ENCODE measurements around the gene POLR3G.
A peak's percentile ranks its signal among the peaks of the same experiment; 100 is the strongest.

The POLR3G gene

GRCh38 chr5:90553711-90554110 lies 79.0 kb downstream of the POLR3G start:
- DNase-seq, result no peak

DNA sequence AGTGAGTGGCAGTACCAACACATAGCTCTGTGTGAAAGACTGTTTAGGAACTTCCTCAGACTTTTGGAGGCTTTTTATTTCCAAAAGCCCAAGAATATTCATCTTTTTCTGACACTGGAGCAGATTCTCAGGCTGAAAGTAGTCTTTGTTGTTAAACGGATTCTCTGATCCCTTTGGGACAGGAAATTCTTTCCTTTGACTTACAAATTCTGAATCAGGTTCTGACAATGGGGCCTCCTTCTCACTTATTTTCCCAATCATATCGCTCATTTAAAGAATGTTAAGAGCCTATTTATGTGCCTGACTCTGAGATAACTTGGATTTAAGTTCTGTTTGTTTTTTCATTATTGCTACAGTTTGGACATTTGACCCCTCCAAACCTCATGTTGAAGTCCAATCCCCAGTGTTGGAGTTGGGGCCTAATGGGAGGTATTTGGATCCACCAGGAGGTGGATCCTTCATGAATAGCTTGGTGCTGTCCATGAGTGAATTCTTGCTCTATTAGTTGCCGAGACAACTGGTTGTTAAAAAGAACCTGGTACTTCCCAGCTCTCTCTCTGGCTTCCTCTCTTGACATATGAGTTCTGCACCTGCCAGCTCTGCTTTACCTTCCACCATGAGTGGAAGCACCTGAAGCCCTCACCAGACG lies 79.8 kb downstream of the POLR3G start:
- no peak for DNase-seq

DNA sequence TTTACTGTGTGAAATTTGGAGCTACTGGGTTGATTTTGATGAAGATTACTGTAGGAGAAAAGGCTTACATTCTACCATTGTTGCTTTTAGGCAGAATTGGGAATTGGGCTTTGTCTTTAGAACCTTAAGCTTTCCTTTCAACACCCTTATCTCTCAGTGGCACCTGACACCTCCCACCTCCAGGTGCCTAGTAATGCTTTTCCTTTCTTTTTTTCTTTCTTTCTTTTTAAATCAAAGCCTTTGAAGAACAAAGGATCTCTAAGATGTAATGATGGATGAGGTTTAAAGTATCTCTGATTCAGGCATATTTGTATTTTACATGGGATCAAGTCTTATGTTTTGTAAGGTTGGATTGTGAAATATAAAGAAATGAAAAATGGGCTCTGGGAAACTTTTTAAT lies 81.0 kb downstream of the POLR3G start:
- no peak for DNase-seq

GRCh38 chr5:90557391-90557790 lies 82.7 kb downstream of the POLR3G start:
- DNase-seq, result no peak

- no peak for DNase-seq
These were observed 83.2 kb downstream of the POLR3G start for GRCh38 chr5:90557871-90558270.

DNA sequence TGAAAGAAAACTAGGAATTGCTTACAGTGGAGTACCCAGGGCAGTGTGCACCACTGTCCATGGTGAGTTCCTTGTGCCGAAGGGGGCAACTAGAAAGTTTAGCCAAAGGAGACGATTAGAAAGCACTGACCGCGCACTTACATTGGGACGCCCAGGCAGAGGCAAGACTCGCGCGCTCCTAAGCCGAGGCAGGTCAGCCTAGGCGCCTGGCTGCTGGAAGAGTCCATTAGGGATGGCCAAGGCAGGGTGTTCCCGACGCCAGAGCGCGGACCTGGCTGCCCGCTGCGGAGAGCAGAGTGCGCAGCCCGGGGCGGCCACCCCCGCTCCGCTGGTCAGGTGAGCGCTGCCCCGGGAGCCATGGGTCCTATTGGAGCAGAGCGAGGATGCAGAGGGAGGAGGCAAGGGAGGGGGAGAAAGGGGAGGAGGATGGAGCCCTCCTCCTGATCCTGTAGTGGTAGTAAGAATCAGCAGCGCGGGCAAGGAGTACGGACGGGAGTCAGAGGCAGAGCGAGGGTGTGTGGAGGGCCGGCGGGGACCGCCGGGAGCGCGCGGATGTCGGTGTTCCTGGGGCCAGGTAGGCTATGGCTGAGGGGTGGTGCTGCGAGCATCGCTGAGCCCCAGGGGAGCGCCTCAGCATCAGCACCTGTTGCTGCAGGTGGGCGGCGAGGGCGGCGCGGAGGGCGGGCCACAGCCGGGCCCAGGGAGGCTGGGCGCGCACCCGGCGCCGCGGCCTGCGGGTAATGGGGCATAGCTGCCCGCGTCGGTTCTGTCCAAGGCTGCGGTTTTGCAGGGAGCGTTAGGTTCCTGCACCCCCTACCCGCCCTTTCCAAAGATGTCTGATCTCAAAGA lies 83.9 kb downstream of the POLR3G start, which contains the start of gene ADGRV1:
Gene ADGRV1, plus strand, starts transcription at position 454 of the 849 bp plus-strand sequence. Its CDS starts 99 bp downstream, at position 553.
- DNase-seq, result peak; percentile 93

DNA sequence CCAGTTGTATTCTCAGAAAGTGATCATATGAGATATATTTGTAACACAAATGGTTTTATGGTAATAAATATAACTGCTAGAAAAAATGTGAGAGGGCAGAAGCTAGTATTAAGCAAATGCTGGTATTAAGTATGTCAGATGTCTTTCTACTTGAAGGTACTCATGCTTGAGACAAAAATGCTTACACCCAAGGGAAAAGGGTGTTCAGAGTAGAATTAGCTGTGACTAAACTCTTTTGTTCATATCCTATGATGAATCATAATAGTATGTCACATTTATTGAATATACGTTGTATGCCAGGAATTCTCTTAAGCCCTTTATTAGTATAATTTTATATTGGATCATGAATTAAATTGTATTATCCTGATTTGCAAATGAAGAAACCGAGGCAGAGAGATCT lies 86.1 kb downstream of the POLR3G start:
- no peak for DNase-seq

DNA sequence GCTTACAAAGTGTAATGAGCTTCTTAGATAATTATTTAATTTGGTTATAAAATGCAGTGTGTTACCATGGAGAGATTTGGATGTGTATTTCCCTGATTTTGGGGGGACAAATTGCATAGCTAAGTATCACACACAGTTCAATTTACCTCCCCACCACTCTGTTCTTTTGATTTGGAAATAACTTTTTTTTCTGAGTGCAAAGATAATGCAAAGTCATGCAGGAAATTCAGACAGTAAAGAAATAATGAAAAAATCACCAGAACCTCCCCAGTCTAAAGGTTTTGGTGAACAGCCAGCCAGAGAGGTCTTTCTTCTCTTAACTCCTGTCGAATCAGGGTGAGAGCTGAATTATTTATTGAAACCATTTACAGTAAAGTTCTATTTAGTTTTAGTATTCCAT lies 87.1 kb downstream of the POLR3G start:
- DNase-seq, result no peak

DNA sequence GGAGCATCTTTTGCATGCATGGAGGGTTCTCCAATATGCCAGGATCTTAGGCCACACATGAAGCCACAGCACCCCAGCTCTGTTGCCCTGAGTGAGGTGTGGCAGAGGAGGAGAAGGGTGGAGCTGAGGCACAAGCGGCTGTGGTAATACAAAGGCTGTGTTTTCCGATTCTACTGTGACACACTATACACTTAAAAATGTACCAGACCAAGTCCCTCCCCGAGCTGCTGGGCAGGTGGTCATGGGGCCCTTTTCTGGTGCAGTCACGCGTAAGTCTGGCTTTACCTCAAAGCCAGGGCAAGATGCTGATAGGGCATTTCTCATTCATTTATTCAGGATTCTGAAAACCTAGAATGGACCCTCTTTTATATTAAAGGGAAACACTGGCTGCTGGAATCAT lies 87.7 kb downstream of the POLR3G start:
- DNase-seq, result no peak

DNA sequence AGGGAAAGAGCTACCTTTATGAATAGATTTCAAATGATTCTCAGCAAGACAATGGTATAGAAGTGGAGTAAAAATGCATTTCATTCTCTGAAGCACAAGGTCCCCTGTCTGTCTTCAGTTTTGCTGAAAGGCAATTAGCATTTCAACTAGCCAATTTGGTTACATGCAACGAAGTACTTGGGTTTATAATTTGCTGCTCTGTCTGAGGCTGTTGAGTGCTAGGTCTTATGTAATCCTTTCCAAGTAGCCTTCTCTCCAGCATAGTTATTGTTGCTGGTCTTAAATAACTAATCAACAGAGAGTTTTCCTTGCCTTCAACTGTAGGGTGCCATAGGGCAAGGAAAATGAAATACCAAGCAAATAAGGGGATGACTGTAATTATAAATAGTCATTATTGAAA lies 88.4 kb downstream of the POLR3G start:
- DNase-seq, result no peak

Measured in NCI-H1092 (cell line).